NCI-H146 (cell line): ENCODE measurements around the gene TRPC5OS.

Experiments used
- DNase-seq: peaks from one replicate; lab custom pipeline; 2025; lab: John Stamatoyannopoulos, UW

Gene TRPC5OS

GRCh38 chrX:111875881-111876280 lies at the start of gene TRPC5OS:
TSS of gene TRPC5OS (plus strand) at chrX:111876181. CDS start at chrX:111901850, 25,669 bp downstream.
- no peak for DNase-seq

GRCh38 chrX:111829345-111829744 lies 46.6 kb upstream of the TRPC5OS start:
- DNase-seq: no peak

GRCh38 chrX:111830571-111830970 lies 45.4 kb upstream of the TRPC5OS start:
- DNase-seq: no peak

GRCh38 chrX:111831343-111831742 lies 44.6 kb upstream of the TRPC5OS start:
- no peak for DNase-seq

GRCh38 chrX:111837197-111837596 lies 38.8 kb upstream of the TRPC5OS start:
- no peak for DNase-seq

- DNase-seq: no peak
These were observed 28.4 kb upstream of the TRPC5OS start for GRCh38 chrX:111847491-111848133.

- DNase-seq: no peak
These were observed 27.4 kb upstream of the TRPC5OS start for GRCh38 chrX:111848541-111848940.

- no peak for DNase-seq
These were observed 25.0 kb upstream of the TRPC5OS start for GRCh38 chrX:111850975-111851374.

GRCh38 chrX:111854556-111855490 lies 21.2 kb upstream of the TRPC5OS start:
- no peak for DNase-seq

- no peak for DNase-seq
These were observed 18.4 kb upstream of the TRPC5OS start for GRCh38 chrX:111857534-111858060.

GRCh38 chrX:111861605-111862004 lies 14.4 kb upstream of the TRPC5OS start:
- no peak for DNase-seq

GRCh38 chrX:111867236-111867635 lies 8.7 kb upstream of the TRPC5OS start:
- no peak for DNase-seq

GRCh38 chrX:111868726-111869638 lies 7.0 kb upstream of the TRPC5OS start:
- DNase-seq: no peak

GRCh38 chrX:111869639-111870034 lies 6.3 kb upstream of the TRPC5OS start:
- peak; percentile 8 for DNase-seq

GRCh38 chrX:111874241-111874640 lies 1.7 kb upstream of the TRPC5OS start:
- DNase-seq: no peak

- DNase-seq: no peak
These were observed 665 bp downstream of the TRPC5OS start for GRCh38 chrX:111876646-111877045.

GRCh38 chrX:111877681-111878080 lies 1.7 kb downstream of the TRPC5OS start:
- no peak for DNase-seq

- no peak for DNase-seq
These were observed 4.8 kb downstream of the TRPC5OS start for GRCh38 chrX:111880735-111881134.

GRCh38 chrX:111881715-111882114 lies 5.7 kb downstream of the TRPC5OS start:
- DNase-seq: no peak

- no peak for DNase-seq
These were observed 10.7 kb downstream of the TRPC5OS start for GRCh38 chrX:111886678-111887077.

- no peak for DNase-seq
These were observed 12.6 kb downstream of the TRPC5OS start for GRCh38 chrX:111888600-111888999.

GRCh38 chrX:111892375-111892774 lies 16.4 kb downstream of the TRPC5OS start:
- DNase-seq: no peak
